ENCODE results near the gene GGT6. TPM values are rescaled to one million over a fixed set of nuclear protein-coding genes. Genes with fewer than 3 reads are reported as not detected.
"Not testable (repeated sequence)": the region's sequence is repeated elsewhere in the genome, so short reads cannot be mapped to it uniquely, and the experiment has no call there.

GGT6 gene
- total RNA-seq, 4 donors from 2014 or later = 64.6 to 187 (median 134) TPM

GRCh38 chr17:4579678-4580077 is 19.3 kb upstream of the GGT6 start:
- no peak overlapping the region for H3K27ac ChIP-seq

GRCh38 chr17:4578349-4578748 is 18.0 kb upstream of the GGT6 start:
- peaks cover 23% of the 10 kb centered on the region for H3K27me3 ChIP-seq
- not testable (repeated sequence) for DNase-seq (ENCODE audit: low spot score in 2 of 2); H3K36me3 ChIP-seq; H3K4me3 ChIP-seq; H3K27ac ChIP-seq; H3K4me1 ChIP-seq; H3K9me3 ChIP-seq
- 98% methylated on average over 17 of the region's 24 CpGs for WGBS

More at GRCh38 chr17:4579678-4580077, 19.3 kb upstream of the GGT6 start:
- 77% methylated on average over 11 of the region's 11 CpGs for WGBS
- no peak for DNase-seq (ENCODE audit: low spot score in 2 of 2)
- peaks cover 13% of the 10 kb centered on the region for H3K4me1 ChIP-seq
- no peak overlapping the region for H3K4me3 ChIP-seq
- peaks cover 36% of the 10 kb centered on the region for H3K27me3 ChIP-seq
- H3K9me3 ChIP-seq = no peaks in the 10 kb centered on the region
- H3K36me3 ChIP-seq = no peaks in the 10 kb centered on the region
- TF ChIP-seq CTCF (IDR thresholded peaks at IDR 0.05) (no peak), POLR2A (IDR thresholded peaks at IDR 0.05) (no peak), EP300 (IDR thresholded peaks at IDR 0.05) (no peak), POLR2AphosphoS5 (IDR thresholded peaks at IDR 0.05) (no peak)

GRCh38 chr17:4577386-4577993 is 17.1 kb upstream of the GGT6 start:
- Histone ChIP-seq H3K36me3 (no peaks in the 10 kb centered on the region), H3K4me3 (no peak overlapping the region), H3K27me3 (peaks cover 14% of the 10 kb centered on the region), H3K4me1 (no peaks in the 10 kb centered on the region), H3K27ac (no peak overlapping the region), H3K9me3 (no peaks in the 10 kb centered on the region)
- TF ChIP-seq POLR2A (IDR thresholded peaks at IDR 0.05) = no peak
- no peak for TF ChIP-seq EP300 (IDR thresholded peaks at IDR 0.05)
- no peak for TF ChIP-seq POLR2AphosphoS5 (IDR thresholded peaks at IDR 0.05)
- no peak for TF ChIP-seq CTCF (IDR thresholded peaks at IDR 0.05)
- no peak for DNase-seq (ENCODE audit: low spot score in 2 of 2)
- WGBS = 90% methylated on average over 5 of the region's 8 CpGs

GRCh38 chr17:4576729-4577322 is 16.4 kb upstream of the GGT6 start:
- no peak overlapping the region for H3K4me3 ChIP-seq
- H3K4me1 ChIP-seq = no peaks in the 10 kb centered on the region
- no peaks in the 10 kb centered on the region for H3K9me3 ChIP-seq
- 90% methylated on average over 11 of the region's 18 CpGs for WGBS
- no peak for DNase-seq (ENCODE audit: low spot score in 2 of 2)
- H3K27ac ChIP-seq = no peak overlapping the region
- peaks cover 7% of the 10 kb centered on the region for H3K27me3 ChIP-seq
- no peaks in the 10 kb centered on the region for H3K36me3 ChIP-seq
- no peak for TF ChIP-seq POLR2A (IDR thresholded peaks at IDR 0.05)
- no peak for TF ChIP-seq CTCF (IDR thresholded peaks at IDR 0.05)
- no peak for TF ChIP-seq EP300 (IDR thresholded peaks at IDR 0.05)
- no peak for TF ChIP-seq POLR2AphosphoS5 (IDR thresholded peaks at IDR 0.05)

GRCh38 chr17:4576161-4576558 is 15.8 kb upstream of the GGT6 start:
- no peaks in the 10 kb centered on the region for H3K36me3 ChIP-seq
- no peaks in the 10 kb centered on the region for H3K4me1 ChIP-seq
- peaks cover under 1% of the 10 kb centered on the region for H3K27me3 ChIP-seq
- 79% methylated on average over 6 of the region's 6 CpGs for WGBS
- no peaks in the 10 kb centered on the region for H3K9me3 ChIP-seq
- DNase-seq (ENCODE audit: low spot score in 2 of 2) = no peak
- TF ChIP-seq POLR2AphosphoS5 (IDR thresholded peaks at IDR 0.05) (no peak), EP300 (IDR thresholded peaks at IDR 0.05) (no peak), CTCF (IDR thresholded peaks at IDR 0.05) (no peak), POLR2A (IDR thresholded peaks at IDR 0.05) (no peak)
- no peak overlapping the region for H3K4me3 ChIP-seq
- no peak overlapping the region for H3K27ac ChIP-seq
